ENCODE results near the gene KRT82. TPM values are rescaled to one million over a fixed set of nuclear protein-coding genes. Genes with fewer than 3 reads are reported as not detected.

Gene KRT82
- total RNA-seq, 1 experiment from 2014 or later: not detected

DNA sequence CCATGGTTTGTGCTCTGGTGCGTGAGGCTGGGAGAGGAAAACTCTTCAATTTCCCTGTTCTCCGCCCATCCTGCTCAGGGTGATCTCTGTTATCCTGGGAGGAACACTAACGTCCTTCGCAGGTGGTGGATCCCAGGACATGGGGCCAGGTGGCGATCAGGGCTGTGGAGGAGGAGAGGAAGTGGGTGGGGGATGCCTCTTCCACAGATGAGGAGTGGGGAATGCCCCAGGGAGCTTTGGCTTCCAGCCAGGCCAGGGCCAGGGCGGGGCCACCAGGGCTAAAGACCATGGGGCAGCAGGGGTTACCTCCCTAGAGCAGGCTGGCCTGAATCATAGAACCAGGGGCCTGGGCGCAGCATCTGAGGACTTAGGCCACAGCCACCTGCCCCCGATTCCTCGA is 31.4 kb upstream of the KRT82 start:
- in situ Hi-C loops (cut with HindIII; ENCODE audit: low pct_unique_long_range_greater_than_20kb, low sequenced_read_pairs): no loop called here
- no peak for DNase-seq (ENCODE audit: low read depth)

DNA sequence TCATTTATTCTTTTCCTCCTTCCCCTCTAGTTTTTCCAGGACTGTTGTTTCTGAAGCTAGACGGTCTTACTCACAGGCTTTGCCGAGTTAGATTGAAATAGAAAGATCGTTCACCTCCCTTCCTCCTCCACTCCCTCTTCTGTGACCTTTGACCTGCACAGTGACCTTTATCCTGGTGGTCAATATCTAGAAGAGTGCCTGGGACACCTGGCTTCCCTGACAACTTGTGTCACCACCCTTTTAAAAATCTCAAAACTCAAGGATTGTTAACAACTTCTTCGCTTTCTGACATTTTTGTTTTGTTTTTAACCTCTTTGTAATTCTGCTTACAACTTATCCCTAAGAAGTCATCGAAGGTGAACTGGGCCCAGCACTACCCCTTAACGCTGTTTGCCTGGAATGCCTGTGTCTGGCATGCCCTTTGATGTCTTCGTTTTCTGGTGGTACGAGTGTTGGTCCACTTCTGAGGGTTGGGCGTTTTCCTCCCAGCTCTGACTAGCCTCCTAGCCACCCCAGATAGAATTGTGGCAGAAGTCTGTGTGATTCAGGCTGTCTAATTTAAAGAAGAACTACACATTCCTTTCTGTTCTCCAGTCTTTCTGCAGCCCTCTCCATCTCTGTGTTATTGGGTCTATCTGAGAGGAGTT is 30.8 kb upstream of the KRT82 start:
- DNase-seq (ENCODE audit: low read depth): no peak
- in situ Hi-C loops (cut with HindIII; ENCODE audit: low pct_unique_long_range_greater_than_20kb, low sequenced_read_pairs): no loop called here

DNA sequence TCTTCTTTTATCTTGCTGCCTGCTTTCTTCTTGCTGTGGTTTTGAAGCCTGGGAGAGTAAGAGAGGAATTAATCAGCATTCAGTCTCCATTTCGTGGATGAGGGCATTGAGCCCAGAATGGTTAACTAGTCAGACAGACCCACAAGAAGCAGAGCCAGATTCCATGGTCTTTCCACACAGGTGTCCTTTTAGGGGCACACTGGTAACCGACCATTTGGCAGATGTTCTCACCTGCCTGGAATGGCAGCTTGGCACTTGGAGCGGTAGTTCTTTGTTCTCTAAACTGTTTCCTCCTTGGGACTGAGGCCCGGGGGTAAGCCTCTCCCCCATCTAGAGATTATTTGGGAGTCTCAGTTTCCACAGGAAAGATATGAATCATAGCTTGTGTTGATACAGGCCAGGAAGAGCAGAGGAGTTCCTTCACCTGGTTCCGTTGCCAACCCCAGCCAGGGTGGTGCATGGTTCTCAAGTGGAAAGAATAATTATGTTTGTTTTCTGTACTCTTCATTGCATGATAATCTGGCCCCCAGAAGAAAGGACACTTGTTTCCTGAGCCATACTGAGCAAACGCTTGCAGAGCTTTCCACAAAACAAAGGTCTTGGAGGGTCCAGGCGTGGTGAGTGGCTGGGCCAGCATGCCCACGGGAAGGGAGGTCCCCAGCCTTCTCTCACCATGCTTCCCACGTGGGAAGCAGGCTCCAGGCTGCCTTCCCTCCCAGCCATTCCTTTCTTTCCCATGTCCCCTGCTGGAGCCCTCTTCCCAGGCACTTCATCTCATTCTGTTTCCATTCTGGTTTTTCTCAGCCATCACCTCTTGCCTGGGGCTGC is 30.1 kb upstream of the KRT82 start:
- no peak for DNase-seq (ENCODE audit: low read depth)
- in situ Hi-C loops (cut with HindIII; ENCODE audit: low pct_unique_long_range_greater_than_20kb, low sequenced_read_pairs): no loop called here

DNA sequence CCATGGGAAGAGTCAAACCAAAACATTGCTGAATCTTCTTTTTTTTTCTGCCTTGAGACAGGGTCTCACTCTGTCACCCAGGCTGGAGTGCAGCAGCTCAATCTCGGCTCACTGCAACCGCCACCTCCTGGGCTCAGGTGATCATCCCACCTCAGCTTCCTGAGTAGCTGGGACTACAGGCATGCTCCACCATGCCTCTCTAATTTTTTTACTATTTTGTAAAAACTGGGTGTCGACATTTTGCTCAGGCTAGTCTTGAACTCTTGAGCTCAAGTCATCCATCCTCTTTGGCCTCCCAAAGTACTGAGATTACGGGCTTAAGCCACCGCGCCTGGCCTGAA is 29.5 kb upstream of the KRT82 start:
- in situ Hi-C loops (cut with HindIII; ENCODE audit: low pct_unique_long_range_greater_than_20kb, low sequenced_read_pairs): no loop called here
- no peak for DNase-seq (ENCODE audit: low read depth)

DNA sequence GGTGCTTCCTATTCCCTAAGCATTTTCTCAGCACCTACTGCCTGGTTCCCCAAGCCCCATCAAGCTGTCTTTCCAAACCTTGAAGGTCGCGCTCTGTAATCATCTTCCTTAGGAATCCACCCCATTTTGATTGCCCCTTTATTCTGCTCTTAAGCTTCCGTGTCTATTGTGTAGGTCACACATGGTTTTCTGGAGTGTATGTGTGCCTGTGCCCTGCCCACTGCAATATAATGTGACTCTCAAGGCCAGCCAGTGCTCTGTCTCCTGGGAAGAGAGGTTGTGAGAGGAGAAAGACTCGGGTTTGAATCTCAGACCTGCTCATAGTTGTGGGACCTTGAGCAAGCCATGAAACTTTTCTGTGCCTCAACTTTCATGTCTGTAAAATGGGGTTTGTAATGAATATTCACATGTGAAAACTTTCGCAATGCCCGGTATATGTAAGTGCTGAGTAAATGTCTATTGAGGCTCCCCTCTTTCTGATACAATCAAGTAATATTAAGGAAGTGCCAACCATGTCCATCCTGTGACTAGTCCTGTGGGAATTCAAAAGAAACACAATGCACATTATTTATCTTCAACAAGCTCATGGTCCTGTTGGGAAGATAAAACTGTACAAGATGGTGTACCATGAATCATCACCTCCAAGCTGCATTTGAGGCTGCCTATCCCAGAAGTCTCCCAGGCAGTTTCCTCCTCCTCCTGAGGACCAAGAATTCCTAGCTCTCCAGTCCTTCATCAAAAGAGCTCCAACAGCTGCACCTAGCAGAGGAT is 28.8 kb upstream of the KRT82 start:
- in situ Hi-C loops (cut with HindIII; ENCODE audit: low pct_unique_long_range_greater_than_20kb, low sequenced_read_pairs): no loop called here

DNA sequence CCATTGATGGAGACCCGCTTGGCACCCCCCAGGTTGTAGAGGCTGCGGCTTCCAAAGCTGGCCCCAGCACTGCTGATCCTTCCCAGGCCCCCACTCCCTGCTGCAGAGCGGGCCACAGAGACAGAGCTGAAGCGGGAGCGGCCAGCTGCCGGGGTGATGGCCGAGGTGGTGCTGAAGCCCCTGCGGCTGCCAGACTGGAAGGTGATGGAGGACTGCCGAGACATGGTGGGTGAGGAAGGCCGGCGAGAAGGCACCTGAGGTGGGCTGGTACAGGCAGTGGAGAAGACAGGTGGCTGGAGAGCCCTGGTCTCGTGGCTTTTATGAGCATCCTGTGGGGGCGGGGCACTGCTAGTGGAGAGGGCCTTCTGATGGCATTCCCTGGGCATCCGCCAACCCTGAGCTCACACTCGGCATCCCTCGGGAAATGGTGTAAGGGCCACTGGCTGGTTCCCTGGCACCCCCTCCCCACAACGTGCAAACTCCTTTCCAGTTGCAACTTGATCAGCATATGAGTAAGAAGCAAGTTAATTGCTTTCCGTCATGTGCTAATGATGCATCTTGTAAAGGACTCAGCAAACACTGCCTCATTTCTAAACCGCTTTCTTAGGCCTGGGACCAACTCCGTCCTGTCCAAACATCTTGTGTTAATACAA is 28.1 kb upstream of the KRT82 start, which contains the start of gene KRT75:
Gene KRT75, minus strand, starts transcription at position 291 of the 653 bp plus-strand sequence. Its CDS starts 67 bp downstream, at position 224.
- no peak for DNase-seq (ENCODE audit: low read depth)

More for the DNA sequence above, 28.8 kb upstream of the KRT82 start:
- DNase-seq (ENCODE audit: low read depth): no peak

DNA sequence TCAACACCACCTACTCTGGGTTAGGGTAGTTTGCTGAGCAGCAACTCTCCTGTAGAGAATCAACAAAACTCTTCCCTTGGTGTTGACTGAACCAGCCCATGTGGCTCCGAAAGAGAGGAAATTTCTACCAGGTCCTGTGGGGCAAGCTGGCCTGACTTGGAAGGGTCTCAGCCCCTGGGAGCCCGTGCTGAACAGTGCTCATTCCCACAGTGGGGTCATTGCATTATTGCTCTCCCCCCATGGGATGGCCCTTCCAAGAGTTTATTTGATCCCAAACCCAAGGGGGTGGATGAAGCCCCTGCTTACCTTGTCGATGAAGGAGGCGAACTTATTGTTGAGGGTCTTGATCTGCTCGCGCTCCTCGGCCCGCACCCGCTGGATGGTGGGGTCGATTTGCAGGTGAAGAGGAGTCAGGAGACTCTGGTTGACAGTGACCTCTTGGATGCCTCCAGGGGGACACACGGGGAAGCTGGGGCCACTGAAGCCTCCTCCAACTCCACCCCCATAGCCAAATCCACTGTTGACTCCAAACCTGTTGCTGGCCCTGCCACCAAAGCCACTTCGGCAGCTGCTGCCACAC is 27.5 kb upstream of the KRT82 start:
- in situ Hi-C loops (cut with HindIII; ENCODE audit: low pct_unique_long_range_greater_than_20kb, low sequenced_read_pairs): no loop called here
- DNase-seq (ENCODE audit: low read depth): no peak

More for the DNA sequence above, 28.1 kb upstream of the KRT82 start, which contains the start of gene KRT75:
- in situ Hi-C loops (cut with HindIII; ENCODE audit: low pct_unique_long_range_greater_than_20kb, low sequenced_read_pairs): no loop called here

DNA sequence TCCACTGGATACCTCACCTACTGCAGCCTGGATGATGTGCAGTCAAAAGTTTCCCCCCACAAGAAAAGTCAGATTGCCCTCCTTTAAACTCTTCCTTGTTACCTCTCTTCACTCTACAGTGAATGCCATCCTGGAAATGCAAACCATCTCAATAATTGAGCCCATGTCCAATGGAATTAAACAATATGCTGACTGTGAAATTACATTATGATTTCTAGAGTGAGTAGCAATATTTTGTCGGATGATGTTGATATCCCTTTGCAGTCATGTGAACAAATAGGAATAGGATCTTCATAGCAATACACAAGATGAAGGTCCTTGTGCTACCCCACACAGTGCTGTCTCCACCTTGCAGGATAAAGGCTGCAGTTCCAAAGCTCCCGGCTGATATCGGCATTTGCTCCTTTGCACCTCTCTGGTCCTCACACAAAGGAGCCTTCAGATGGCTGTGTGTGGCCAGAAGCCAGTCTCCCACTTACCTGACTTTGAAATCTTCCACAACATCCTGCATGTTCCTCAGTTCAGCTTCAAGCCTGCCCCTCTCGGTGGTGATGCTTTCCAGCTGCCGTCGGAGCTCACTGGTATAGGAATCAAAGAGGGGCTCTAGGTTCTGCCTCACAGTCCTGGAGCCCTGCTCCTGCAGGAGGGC is 26.5 kb upstream of the KRT82 start:
- in situ Hi-C loops (cut with HindIII; ENCODE audit: low pct_unique_long_range_greater_than_20kb, low sequenced_read_pairs): no loop called here
- DNase-seq (ENCODE audit: low read depth): no peak

DNA sequence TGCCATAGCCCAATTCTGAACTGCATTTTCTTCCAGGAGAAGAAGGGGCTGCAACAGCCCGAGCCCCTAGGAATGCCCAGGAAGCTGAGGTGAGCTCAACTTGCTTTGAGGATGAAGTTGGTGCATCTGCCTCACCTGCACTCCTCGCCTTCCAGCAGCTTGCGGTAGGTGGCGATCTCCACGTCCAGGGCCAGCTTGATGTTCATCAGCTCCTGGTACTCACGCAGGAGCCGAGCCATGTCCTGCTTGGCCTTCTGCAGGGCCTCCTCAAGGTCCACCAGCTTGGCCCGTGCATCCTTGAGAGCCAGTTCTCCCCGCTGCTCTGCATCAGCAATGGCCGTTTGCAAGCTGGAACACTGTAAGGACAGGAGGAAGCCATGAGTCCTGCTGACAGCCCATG is 22.0 kb upstream of the KRT82 start:
- no peak for DNase-seq (ENCODE audit: low read depth)
- in situ Hi-C loops (cut with HindIII; ENCODE audit: low pct_unique_long_range_greater_than_20kb, low sequenced_read_pairs): no loop called here

DNA sequence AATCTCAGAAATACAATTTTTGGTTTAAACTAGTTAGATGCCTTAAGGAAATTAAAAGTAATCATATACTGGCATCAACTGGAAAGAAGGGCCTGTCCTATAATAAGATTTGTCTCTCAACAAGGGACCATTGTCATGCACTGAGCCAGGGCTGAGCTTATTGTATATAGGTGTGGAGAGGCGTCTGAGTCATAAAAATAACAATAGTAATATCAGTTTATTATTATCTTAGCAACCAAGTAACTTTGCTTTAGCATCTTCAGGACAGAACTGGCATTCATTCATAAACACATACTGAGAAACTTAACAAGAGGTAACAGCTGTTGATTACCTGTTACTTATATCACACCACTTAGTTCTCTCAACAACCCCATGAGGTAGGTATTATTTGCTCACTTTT is 20.9 kb upstream of the KRT82 start:
- in situ Hi-C loops (cut with HindIII; ENCODE audit: low pct_unique_long_range_greater_than_20kb, low sequenced_read_pairs): no loop called here

DNA sequence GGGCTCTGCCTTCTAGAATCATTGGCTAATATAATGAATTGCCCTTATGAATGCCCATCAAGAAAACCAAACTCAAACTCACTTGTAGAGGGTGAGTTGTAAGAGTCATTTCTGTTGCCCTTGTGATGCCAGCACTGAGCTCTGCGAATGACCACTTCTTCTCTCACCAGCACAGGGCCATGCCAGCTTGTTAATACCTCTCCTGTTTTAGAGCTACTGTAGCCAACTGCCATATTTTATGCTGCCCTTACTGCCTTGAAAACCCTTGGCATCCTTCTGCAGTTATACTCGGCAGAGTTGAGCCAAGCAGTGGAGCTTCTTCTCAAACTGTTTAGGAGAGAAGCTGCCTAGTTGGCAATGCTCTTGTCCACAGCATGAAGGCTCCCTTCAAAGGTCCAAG is 19.9 kb upstream of the KRT82 start:
- in situ Hi-C loops (cut with HindIII; ENCODE audit: low pct_unique_long_range_greater_than_20kb, low sequenced_read_pairs): no loop called here
- no peak for DNase-seq (ENCODE audit: low read depth)

More for the DNA sequence above, 20.9 kb upstream of the KRT82 start:
- no peak for DNase-seq (ENCODE audit: low read depth)

DNA sequence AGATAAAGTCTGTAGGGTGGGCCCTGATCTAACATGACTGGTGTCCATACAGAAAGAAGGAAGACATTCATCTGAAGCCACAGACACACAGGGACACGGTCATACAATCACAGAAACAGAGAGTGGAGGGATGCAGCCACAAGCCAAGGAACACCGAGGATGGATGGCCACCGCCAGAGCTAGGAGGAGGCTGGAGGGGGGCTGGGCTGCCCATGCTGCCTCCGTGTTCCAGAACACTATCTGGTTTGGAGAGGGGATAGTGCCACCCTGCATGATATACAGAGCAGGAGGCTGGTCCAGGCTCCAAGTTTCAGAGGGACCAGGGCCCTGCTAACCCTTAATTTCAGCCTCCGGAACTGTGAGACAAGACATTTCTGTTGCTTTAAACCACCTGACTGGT is 19.3 kb upstream of the KRT82 start:
- in situ Hi-C loops (cut with HindIII; ENCODE audit: low pct_unique_long_range_greater_than_20kb, low sequenced_read_pairs): no loop called here
- DNase-seq (ENCODE audit: low read depth): no peak

DNA sequence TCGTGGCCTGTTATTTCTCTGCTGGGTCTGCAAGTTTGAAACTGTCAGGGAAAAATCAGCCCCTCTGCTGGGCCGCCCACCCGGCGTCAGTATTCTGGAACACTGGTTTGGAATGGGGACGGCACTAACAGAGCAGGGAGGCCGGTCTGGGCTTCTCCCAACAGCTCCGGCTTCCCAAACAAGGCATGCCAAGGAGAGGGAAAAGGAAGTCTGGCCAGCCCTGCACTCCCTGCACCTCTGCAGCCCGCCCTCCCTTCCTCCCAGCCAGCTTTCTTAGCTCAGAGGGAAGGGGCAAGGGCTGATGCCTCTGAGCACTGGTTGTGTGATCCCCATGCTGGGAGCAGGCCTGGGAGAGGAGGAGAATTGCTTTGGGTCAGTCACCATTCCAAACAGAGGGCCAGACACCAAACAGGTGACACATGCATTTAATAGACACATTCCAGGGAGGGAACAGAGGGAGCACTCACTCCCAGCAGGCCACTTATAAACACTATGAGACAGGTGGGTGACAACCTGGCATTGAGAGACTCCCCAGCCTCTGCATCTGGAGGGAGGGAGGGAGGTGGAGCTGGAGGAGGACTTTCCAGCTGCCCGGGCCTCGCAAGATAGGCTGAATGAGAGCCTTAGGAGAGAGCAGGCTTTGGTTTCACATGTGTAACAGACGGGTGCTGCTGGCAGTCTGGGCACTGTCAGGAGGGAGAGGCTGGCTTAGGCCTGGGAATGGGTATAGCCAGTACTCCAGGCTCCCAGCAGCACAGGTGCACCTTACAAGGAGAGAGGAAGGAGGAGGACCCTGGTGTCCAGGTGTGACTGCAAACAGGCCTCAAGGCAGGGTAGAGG is 17.7 kb upstream of the KRT82 start:
- DNase-seq (ENCODE audit: low read depth): no peak
- in situ Hi-C loops (cut with HindIII; ENCODE audit: low pct_unique_long_range_greater_than_20kb, low sequenced_read_pairs): no loop called here

DNA sequence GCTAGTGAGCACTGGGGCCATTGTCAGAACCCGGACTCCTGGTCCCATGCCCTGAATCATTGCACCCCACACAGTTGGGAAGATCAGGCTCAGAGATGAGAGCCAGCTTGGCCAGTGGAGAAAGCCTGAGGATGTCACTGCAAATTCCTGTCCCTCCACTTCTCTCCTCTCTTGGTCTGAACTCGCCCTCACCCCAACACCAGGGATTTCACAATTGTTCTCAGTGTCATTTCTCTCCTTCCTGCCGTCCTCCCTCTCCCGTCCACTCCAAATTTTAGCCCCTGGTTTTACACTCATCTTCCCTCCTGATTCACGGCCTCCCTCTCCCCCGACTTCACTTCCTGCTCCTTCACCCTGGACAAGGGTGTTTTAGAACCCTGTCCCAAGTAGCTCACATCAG is 16.9 kb upstream of the KRT82 start:
- in situ Hi-C loops (cut with HindIII; ENCODE audit: low pct_unique_long_range_greater_than_20kb, low sequenced_read_pairs): no loop called here
- DNase-seq (ENCODE audit: low read depth): no peak

DNA sequence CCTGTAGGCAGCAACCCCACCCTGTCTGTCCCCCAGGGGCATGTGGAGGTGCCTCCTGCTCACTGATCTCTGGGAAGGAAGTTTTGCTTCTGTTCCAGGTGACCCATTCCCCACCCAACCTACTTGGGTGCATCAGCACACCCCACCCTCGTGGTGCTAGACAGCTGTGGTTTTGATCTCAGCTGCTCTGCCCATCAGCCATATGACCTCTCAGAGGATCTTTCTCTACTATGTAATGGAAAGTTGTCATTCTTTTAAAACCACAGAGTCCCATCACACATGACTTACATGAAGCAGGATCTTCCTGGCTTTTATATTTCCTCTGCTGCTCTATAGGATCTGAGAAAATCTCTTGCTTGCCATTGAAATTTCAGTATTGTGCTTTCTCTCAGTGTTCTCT is 13.5 kb upstream of the KRT82 start:
- DNase-seq (ENCODE audit: low read depth): no peak
- in situ Hi-C loops (cut with HindIII; ENCODE audit: low pct_unique_long_range_greater_than_20kb, low sequenced_read_pairs): no loop called here

DNA sequence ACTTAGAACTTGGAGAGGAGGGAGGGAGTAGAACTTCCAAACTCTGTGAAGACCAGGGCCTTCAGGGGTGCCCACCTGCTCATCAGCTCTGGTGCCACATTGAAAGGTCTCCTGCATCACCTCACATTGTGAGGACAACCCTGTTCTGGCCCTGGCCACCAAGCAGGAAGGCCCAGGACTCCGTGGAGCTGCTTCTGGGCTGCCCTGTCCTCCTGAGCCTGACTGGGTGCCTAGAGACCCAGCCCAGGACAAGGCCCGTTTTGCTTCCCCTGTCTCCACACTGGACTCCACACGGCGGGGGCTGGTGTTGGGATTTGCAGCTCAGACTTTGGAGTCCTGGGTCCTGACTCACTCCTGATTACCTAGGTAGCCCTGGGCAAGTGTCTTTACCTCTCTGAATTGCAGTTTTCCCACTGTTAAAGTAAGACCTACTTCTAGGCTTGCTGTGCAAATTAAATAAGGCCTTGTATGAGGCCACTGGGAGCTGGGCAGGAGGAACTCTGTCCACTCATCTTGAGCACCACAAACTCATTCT is 12.5 kb upstream of the KRT82 start:
- in situ Hi-C loops (cut with HindIII; ENCODE audit: low pct_unique_long_range_greater_than_20kb, low sequenced_read_pairs): no loop called here
- DNase-seq (ENCODE audit: low read depth): no peak

DNA sequence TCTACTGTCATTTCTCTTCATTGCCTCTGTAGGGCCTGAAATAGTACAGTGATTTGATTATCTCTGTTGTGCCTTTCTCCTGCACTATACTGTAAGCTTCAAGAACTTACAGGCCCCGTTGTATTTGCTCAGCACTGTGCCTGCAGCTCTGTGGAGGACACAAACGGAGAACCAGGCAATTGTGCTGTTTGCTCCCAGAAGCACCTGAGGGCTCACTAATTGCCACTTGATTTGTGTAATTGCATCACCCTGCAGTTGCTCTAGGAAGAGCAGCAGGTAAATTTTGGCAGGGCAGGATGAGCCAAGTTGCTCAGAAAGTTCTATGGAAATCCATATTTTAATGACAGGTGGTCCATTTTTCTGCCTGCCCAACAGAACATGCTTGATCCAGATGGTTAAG is 11.6 kb upstream of the KRT82 start:
- DNase-seq (ENCODE audit: low read depth): no peak
- in situ Hi-C loops (cut with HindIII; ENCODE audit: low pct_unique_long_range_greater_than_20kb, low sequenced_read_pairs): no loop called here

Data from Caki2 (cell line).